K562 (cell line): ENCODE measurements around the gene FOXN1. TPM values are rescaled to one million over a fixed set of nuclear protein-coding genes. Genes with fewer than 3 reads are reported as not detected.

ENCODE experiments used
- ATAC-seq: fragments of 200-7000 bp; cut with Tn5 transposase; 3 replicates; pipeline ENCODE4 v1.9.1; 2020; ENCODE audit warnings: moderate library complexity
- BruUV-seq: library from RNA; stranded (reverse); fragments of 400-500 nt; replicated peaks from 2 replicates; lab custom pipeline; 2021; lab: Mats Ljungman, UMichigan
- CTCF ChIA-PET: fragments of 300-600 bp; formaldehyde crosslinking; extraction: SDS; loops from one replicate; lab custom pipeline; 2021; ENCODE audit warnings: low intra/inter-chr PET ratio; lab: Yijun Ruan, JAX
- POLR2A ChIA-PET: fragments of 300-600, 350-650 bp; sonication (Branson Sonifier 250); formaldehyde crosslinking; extraction: SDS; loops from one replicate; lab custom pipeline; 2021; ENCODE audit warnings: antibody characterized with exemption, inconsistent platforms; lab: Yijun Ruan, JAX
- DNase-seq, 4 experiments: peaks; one replicate each; pipeline versions ENCODE4 v3.0.0 to v3.0.0-alpha.2; 2011 to 2018; ENCODE audit warnings: low spot score in 3 of 4, mixed read lengths in 3 of 4; ENCODE audit errors: extremely low read depth in 1 of 4
- FAIRE-seq: peaks from 2 replicates; lab custom pipeline; 2011; peaks lifted over from hg19 to GRCh38; lab: Jason Lieb, UNC
- H2AFZ ChIP-seq: 2 replicates; pipeline ENCODE4 v1.6.0; 2011; ENCODE audit warnings: low read depth, low read length, control low read depth, inconsistent platforms
- H3K27ac ChIP-seq: fragments of 200-600 bp; 3 replicates; pipeline ENCODE4 v1.8.0; 2011; ENCODE audit warnings: low read depth, mild to moderate bottlenecking, control low read depth, inconsistent platforms, low read length, moderate library complexity, mixed read lengths; ENCODE audit errors: extremely low read depth
- H3K27me3 ChIP-seq, 2 experiments: fragments of 300-600 bp in 1 of 2; 2 replicates in 1 of 2; 3 replicates in 1 of 2; pipeline versions ENCODE4 v1.6.0 to v1.8.0; 2011; ENCODE audit warnings: inconsistent platforms in 2 of 2, low read length in 2 of 2, mild to moderate bottlenecking in 1 of 2, mixed read lengths in 1 of 2, moderate library complexity in 1 of 2; ENCODE audit not compliant: control insufficient read depth in 2 of 2, insufficient read depth in 2 of 2
- H3K36me3 ChIP-seq: fragments of 300-600 bp; 3 replicates; pipeline ENCODE4 v1.8.0; 2011; ENCODE audit warnings: mild to moderate bottlenecking, low read length, inconsistent platforms; ENCODE audit not compliant: control insufficient read depth, insufficient read depth
- H3K4me1 ChIP-seq, 2 experiments: fragments of 200-600 bp in 1 of 2; replicated peaks in 1 of 2; 2 replicates in 1 of 2; 3 replicates in 1 of 2; pipeline versions ENCODE4 v1.5.1 to v1.8.0; 2011; ENCODE audit warnings: inconsistent platforms in 2 of 2, low read length in 2 of 2, mild to moderate bottlenecking in 1 of 2, mixed read lengths in 1 of 2, moderate library complexity in 1 of 2; ENCODE audit not compliant: control insufficient read depth in 2 of 2, insufficient read depth in 2 of 2
- H3K4me2 ChIP-seq: 2 replicates; pipeline ENCODE4 v1.6.1; 2011; ENCODE audit warnings: low read length, control low read depth, inconsistent platforms, mixed read lengths; ENCODE audit not compliant: insufficient read depth
- H3K4me3 ChIP-seq: fragments of 200-600 bp; sonication (generic), shearing (Covaris generic); 2 replicates; pipeline ENCODE4 v1.5.1; 2016; ENCODE audit warnings: control low read depth, inconsistent platforms
- H3K79me2 ChIP-seq: fragments of 200-600 bp; 3 replicates; pipeline ENCODE4 v1.8.0; 2011; ENCODE audit warnings: low read length, inconsistent platforms; ENCODE audit not compliant: control insufficient read depth, insufficient read depth
- H3K9ac ChIP-seq, 2 experiments: 2 replicates each; pipeline versions ENCODE4 v1.6.0 to v1.6.1; 2011; ENCODE audit warnings: low read depth in 2 of 2, low read length in 2 of 2, control low read depth in 1 of 2, inconsistent platforms in 1 of 2, mild to moderate bottlenecking in 1 of 2, mixed read lengths in 1 of 2; ENCODE audit not compliant: insufficient read depth in 1 of 2
- H3K9me1 ChIP-seq: one replicate; pipeline ENCODE4 v1.6.0; 2011; ENCODE audit warnings: inconsistent platforms, mild to moderate bottlenecking, low read length, moderate library complexity; ENCODE audit not compliant: control insufficient read depth, insufficient read depth
- H3K9me3 ChIP-seq: replicated peaks from 2 replicates; pipeline ENCODE4 v1.5.1; 2011; ENCODE audit warnings: low read depth, low read length, inconsistent platforms; ENCODE audit not compliant: control insufficient read depth, insufficient read depth
- H4K20me1 ChIP-seq: replicated peaks from 2 replicates; pipeline ENCODE4 v1.6.1; 2011; ENCODE audit warnings: low read length, inconsistent platforms, mixed read lengths; ENCODE audit not compliant: control insufficient read depth, insufficient read depth
- BRCA1 ChIP-seq, 2 experiments: fragments of 450-650 bp in 1 of 2; sonication (generic) in 1 of 2; formaldehyde crosslinking in 1 of 2; IDR thresholded peaks; 2 replicates each; pipeline versions ENCODE4 v1.5.0 to v1.6.1; 2017 to 2020; ENCODE audit warnings: mild to moderate bottlenecking in 1 of 2, missing genetic modification reagents in 1 of 2
- MCM3 ChIP-seq: fragments of 450-650 bp; IDR thresholded peaks from 2 replicates; pipeline ENCODE4 v1.6.1; 2016
- ZNF707 ChIP-seq: fragments of 250-450 bp; sonication (Bioruptor Pico); conservative IDR thresholded peaks from 2 replicates; pipeline ENCODE4 v1.8.0; 2022; ENCODE audit warnings: inconsistent platforms, mild to moderate bottlenecking, moderate library complexity
- WGBS: fragments of 100-300 bp; shearing (Covaris generic); methylation state at CpG from one replicate; pipeline ENCODE4 v1.1.6; 2016; ENCODE audit warnings: low coverage, mixed read lengths; ENCODE audit not compliant: insufficient coverage; ENCODE audit errors: missing lambda C conversion rate; 5-methylcytosine and 5-hydroxymethylcytosine counted together
- in situ Hi-C: fragments of 300-500 bp; cut with MboI; formaldehyde crosslinking; loops from 4 replicates; pipeline ENCODE4 v1.15.0; 2018; ENCODE audit warnings: inconsistent platforms, mixed read lengths
- intact Hi-C: fragments of 100-400 bp; cut with micrococcal nuclease; formaldehyde crosslinking; loops from 2 replicates; pipeline ENCODE4 v1.14.2; 2022
- polyA plus RNA-seq, 8 experiments: library from polyadenylated mRNA; depleted of rRNA in 4 of 8; stranded (reverse) in 5 of 8; unstranded in 3 of 8; fragments of >200 nt; fragmentation: Nextera tagmentation in 2 of 8; fragmentation: Illumina TruSeq in 1 of 8; extraction: Ambion mirVana in 2 of 8; extraction: Trizol in 1 of 8; gene quantifications; 2 replicates each; pipeline versions ENCODE4 v1.2.1 to v1.2.3, GENCODE V29; 2011 to 2014; ENCODE audit warnings: inconsistent platforms in 1 of 8, missing spikeins in 1 of 8
- total RNA-seq, 7 experiments: library from RNA; depleted of rRNA in 6 of 7; stranded (reverse); fragments of >200 nt in 6 of 7; fragmentation: Illumina TruSeq in 2 of 7; extraction: Trizol in 2 of 7; gene quantifications; 2 replicates each; pipeline versions ENCODE4 v1.2.1 to v1.2.3, GENCODE V29; 2011 to 2021; ENCODE audit warnings: low replicate concordance in 1 of 7
- TF ChIP-seq, protein P1 (sequence below): fragments of 150-350 bp; conservative IDR thresholded peaks from 2 replicates; pipeline ENCODE4 v1.6.1; 2014; ENCODE audit warnings: low read length
- TF ChIP-seq, protein P2 (sequence below), 2 experiments: IDR thresholded peaks; 2 replicates each; pipeline ENCODE4 v1.6.1; 2012; ENCODE audit warnings: improper control_type of control experiment in 2 of 2, low read depth in 2 of 2, low read length in 2 of 2, borderline replicate concordance in 1 of 2
- TF ChIP-seq, protein P3 (sequence below): sonication (generic); formaldehyde crosslinking; IDR thresholded peaks from 2 replicates; pipeline ENCODE4 v1.8.0; 2023; ENCODE audit warnings: missing genetic modification reagents, mild to moderate bottlenecking, borderline replicate concordance

The FOXN1 gene
- total and polyA plus RNA-seq, 9 of the 15 experiments (the other 6 are each of a cell fraction or from before 2014, with no cell fraction given) = not detected

DNA sequence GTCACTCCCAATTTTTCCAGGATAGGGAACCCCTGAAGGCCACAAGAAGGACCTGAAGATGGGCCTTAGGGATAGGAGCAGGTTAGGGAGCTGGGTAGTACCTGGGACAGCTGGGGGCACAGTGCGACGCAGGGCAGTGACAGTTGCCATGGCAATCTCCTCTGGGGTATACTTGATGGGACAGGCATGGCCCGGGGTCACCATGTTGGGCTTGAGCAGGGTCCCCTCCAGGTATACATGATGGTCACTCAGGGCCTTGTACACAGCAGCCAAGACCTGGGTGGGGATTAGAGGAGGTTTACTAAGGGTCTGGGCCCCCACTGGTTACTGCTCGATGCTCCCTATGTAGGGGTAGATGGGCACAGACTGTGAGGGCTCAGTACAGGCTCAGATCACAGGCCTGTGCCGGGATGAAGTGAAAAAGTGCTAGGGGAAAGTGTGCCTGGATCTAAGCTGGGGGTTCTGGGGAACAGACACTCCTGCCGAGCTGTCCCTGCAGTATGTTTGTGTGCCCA lies 67.9 kb downstream of the FOXN1 start (continued):
- TF ChIP-seq, protein P1, sequence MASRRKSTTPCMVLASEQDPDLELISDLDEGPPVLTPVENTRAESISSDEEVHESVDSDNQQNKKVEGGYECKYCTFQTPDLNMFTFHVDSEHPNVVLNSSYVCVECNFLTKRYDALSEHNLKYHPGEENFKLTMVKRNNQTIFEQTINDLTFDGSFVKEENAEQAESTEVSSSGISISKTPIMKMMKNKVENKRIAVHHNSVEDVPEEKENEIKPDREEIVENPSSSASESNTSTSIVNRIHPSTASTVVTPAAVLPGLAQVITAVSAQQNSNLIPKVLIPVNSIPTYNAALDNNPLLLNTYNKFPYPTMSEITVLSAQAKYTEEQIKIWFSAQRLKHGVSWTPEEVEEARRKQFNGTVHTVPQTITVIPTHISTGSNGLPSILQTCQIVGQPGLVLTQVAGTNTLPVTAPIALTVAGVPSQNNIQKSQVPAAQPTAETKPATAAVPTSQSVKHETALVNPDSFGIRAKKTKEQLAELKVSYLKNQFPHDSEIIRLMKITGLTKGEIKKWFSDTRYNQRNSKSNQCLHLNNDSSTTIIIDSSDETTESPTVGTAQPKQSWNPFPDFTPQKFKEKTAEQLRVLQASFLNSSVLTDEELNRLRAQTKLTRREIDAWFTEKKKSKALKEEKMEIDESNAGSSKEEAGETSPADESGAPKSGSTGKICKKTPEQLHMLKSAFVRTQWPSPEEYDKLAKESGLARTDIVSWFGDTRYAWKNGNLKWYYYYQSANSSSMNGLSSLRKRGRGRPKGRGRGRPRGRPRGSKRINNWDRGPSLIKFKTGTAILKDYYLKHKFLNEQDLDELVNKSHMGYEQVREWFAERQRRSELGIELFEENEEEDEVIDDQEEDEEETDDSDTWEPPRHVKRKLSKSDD = no peak
- TF ChIP-seq, all 486 proteins: peak for 0

DNA sequence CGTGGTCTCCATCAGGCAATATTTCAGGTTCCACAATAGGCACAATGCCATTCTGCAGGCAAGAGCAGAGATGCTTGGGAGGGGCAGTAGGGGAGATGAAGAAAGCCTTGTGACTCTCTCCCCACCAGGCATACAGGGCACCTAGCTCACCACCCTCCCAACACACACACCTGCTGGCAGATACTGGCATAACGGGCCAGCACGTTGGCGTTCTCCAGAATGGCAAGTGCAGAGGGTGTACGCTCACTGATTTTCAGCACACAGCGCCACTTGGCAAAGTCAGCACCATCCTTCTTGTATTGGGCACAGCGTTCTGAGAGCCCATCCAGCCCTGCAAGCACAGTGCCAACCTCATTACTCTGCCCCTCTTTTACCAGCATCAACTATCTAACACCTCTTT lies 68.4 kb downstream of the FOXN1 start:
- Histone ChIP-seq H3K27me3 (no peaks in the 10 kb centered on the region), H3K27ac (no peak overlapping the region), H3K4me1 (peaks cover 32 to 36% of the 10 kb centered on the region in 2 experiments), H3K79me2 (peaks cover 46% of the 10 kb centered on the region), H3K9me3 (no peaks in the 10 kb centered on the region), H3K9me1 (peaks cover 18% of the 10 kb centered on the region), H3K36me3 (peaks cover 57% of the 10 kb centered on the region), H3K4me2 (0 out of 2 replicates have a peak overlapping the region, but pooled peaks have one; percentile 80), H2AFZ (no peak overlapping the region), H3K4me3 (no peak overlapping the region), H3K9ac (peak overlapping the region in 1 of 2 experiments; percentile 41; a peak in 1 of 4 replicates), H4K20me1 (0 out of 2 replicates have a peak, but pooled peaks cover 10% of the 10 kb centered on the region)
- DNase-seq (no peak), ATAC-seq (no peak), FAIRE-seq (no peak)
- intact Hi-C loops = no loop called here
- POLR2A ChIA-PET = interaction anchor here (0.5 to 16.7 kb wide), 5 partner anchors 10 to 370 kb away, joined by 3 to 274 read pairs (median 4); partner anchors contain the start of genes SPAG5 and UNC119
- no TSS peak for BruUV-seq
- in situ Hi-C loops = no loop called here
- CTCF ChIA-PET = no interaction called here
- 80% methylated on average over 7 of the region's 7 CpGs for WGBS
- TF ChIP-seq, protein P2, sequence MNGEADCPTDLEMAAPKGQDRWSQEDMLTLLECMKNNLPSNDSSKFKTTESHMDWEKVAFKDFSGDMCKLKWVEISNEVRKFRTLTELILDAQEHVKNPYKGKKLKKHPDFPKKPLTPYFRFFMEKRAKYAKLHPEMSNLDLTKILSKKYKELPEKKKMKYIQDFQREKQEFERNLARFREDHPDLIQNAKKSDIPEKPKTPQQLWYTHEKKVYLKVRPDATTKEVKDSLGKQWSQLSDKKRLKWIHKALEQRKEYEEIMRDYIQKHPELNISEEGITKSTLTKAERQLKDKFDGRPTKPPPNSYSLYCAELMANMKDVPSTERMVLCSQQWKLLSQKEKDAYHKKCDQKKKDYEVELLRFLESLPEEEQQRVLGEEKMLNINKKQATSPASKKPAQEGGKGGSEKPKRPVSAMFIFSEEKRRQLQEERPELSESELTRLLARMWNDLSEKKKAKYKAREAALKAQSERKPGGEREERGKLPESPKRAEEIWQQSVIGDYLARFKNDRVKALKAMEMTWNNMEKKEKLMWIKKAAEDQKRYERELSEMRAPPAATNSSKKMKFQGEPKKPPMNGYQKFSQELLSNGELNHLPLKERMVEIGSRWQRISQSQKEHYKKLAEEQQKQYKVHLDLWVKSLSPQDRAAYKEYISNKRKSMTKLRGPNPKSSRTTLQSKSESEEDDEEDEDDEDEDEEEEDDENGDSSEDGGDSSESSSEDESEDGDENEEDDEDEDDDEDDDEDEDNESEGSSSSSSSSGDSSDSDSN (IDR thresholded peaks at IDR 0.05; ENCODE audit: borderline replicate concordance in 1 of 2, low read depth in 2 of 2, low read length in 2 of 2) = no peak
- TF ChIP-seq ZNF707 (CRISPR knock-in tag) (no peak), MCM3 (no peak), BRCA1 (IDR thresholded peaks at IDR 0.05) (no peak), BRCA1 (CRISPR knock-in tag; IDR thresholded peaks at IDR 0.05) (no peak)
- TF ChIP-seq, protein P3, sequence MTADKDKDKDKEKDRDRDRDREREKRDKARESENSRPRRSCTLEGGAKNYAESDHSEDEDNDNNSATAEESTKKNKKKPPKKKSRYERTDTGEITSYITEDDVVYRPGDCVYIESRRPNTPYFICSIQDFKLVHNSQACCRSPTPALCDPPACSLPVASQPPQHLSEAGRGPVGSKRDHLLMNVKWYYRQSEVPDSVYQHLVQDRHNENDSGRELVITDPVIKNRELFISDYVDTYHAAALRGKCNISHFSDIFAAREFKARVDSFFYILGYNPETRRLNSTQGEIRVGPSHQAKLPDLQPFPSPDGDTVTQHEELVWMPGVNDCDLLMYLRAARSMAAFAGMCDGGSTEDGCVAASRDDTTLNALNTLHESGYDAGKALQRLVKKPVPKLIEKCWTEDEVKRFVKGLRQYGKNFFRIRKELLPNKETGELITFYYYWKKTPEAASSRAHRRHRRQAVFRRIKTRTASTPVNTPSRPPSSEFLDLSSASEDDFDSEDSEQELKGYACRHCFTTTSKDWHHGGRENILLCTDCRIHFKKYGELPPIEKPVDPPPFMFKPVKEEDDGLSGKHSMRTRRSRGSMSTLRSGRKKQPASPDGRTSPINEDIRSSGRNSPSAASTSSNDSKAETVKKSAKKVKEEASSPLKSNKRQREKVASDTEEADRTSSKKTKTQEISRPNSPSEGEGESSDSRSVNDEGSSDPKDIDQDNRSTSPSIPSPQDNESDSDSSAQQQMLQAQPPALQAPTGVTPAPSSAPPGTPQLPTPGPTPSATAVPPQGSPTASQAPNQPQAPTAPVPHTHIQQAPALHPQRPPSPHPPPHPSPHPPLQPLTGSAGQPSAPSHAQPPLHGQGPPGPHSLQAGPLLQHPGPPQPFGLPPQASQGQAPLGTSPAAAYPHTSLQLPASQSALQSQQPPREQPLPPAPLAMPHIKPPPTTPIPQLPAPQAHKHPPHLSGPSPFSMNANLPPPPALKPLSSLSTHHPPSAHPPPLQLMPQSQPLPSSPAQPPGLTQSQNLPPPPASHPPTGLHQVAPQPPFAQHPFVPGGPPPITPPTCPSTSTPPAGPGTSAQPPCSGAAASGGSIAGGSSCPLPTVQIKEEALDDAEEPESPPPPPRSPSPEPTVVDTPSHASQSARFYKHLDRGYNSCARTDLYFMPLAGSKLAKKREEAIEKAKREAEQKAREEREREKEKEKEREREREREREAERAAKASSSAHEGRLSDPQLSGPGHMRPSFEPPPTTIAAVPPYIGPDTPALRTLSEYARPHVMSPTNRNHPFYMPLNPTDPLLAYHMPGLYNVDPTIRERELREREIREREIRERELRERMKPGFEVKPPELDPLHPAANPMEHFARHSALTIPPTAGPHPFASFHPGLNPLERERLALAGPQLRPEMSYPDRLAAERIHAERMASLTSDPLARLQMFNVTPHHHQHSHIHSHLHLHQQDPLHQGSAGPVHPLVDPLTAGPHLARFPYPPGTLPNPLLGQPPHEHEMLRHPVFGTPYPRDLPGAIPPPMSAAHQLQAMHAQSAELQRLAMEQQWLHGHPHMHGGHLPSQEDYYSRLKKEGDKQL = no peak
